NB4 (cell line): ENCODE measurements around the gene TST.

Experiments
- DNase-seq: peaks from one replicate; pipeline ENCODE4 v3.0.0; 2010; ENCODE audit warnings: low read depth
- H3K4me3 ChIP-seq: one replicate; pipeline ENCODE4 v1.5.1; 2011; ENCODE audit warnings: mild to moderate bottlenecking, low read depth, low read length, moderate library complexity
- MAX ChIP-seq: IDR thresholded peaks from 2 replicates; pipeline ENCODE4 v1.6.1; 2011; ENCODE audit warnings: low read depth, low read length
- MYC ChIP-seq: IDR thresholded peaks from 2 replicates; pipeline ENCODE4 v1.6.1; 2011; ENCODE audit warnings: low read depth, low read length
- POLR2A ChIP-seq: IDR thresholded peaks from 2 replicates; pipeline ENCODE4 v1.6.1; 2011; ENCODE audit warnings: mild to moderate bottlenecking; ENCODE audit not compliant: insufficient read length; ENCODE audit errors: extremely low read depth
- TF ChIP-seq, protein P1 (sequence below): IDR thresholded peaks from one replicate; pipeline ENCODE4 v1.5.1; 2012; ENCODE audit warnings: low read depth, low read length

The TST gene

GRCh38 chr22:37018086-37018814, 997 bp downstream of the TST start:
- DNase-seq, result no peak
- no peak for TF ChIP-seq POLR2A
- TF ChIP-seq, protein P1, sequence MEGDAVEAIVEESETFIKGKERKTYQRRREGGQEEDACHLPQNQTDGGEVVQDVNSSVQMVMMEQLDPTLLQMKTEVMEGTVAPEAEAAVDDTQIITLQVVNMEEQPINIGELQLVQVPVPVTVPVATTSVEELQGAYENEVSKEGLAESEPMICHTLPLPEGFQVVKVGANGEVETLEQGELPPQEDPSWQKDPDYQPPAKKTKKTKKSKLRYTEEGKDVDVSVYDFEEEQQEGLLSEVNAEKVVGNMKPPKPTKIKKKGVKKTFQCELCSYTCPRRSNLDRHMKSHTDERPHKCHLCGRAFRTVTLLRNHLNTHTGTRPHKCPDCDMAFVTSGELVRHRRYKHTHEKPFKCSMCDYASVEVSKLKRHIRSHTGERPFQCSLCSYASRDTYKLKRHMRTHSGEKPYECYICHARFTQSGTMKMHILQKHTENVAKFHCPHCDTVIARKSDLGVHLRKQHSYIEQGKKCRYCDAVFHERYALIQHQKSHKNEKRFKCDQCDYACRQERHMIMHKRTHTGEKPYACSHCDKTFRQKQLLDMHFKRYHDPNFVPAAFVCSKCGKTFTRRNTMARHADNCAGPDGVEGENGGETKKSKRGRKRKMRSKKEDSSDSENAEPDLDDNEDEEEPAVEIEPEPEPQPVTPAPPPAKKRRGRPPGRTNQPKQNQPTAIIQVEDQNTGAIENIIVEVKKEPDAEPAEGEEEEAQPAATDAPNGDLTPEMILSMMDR, result no peak
- TF ChIP-seq MYC, result no peak
- peak overlapping the region; percentile 72 for H3K4me3 ChIP-seq

- no peak overlapping the region for H3K4me3 ChIP-seq
- TF ChIP-seq, protein P1, result no peak
- no peak for DNase-seq
Observed at GRCh38 chr22:37017356-37017755, 1.9 kb downstream of the TST start.

- DNase-seq, result no peak
- no peak overlapping the region for H3K4me3 ChIP-seq
- TF ChIP-seq, protein P1, result no peak
- TF ChIP-seq MYC, result no peak
Observed at GRCh38 chr22:37016134-37016910, 2.9 kb downstream of the TST start.

GRCh38 chr22:37015587-37015878, 3.7 kb downstream of the TST start:
- no peak overlapping the region for H3K4me3 ChIP-seq
- TF ChIP-seq, protein P1, result no peak
- TF ChIP-seq POLR2A, result no peak
- no peak for TF ChIP-seq MAX
- TF ChIP-seq MYC, result no peak

GRCh38 chr22:37014835-37015586, 4.2 kb downstream of the TST start:
- TF ChIP-seq POLR2A, result no peak
- TF ChIP-seq MAX, result no peak
- TF ChIP-seq, protein P1, result no peak
- no peak for TF ChIP-seq MYC

More at GRCh38 chr22:37015587-37015878, 3.7 kb downstream of the TST start:
- no peak for DNase-seq

More at GRCh38 chr22:37014835-37015586, 4.2 kb downstream of the TST start:
- H3K4me3 ChIP-seq, result no peak overlapping the region
- DNase-seq, result no peak
